Endothelial cell of umbilical vein (primary cell): Measurements from ENCODE around the gene CCSER1. TPM values are rescaled to one million over a fixed set of nuclear protein-coding genes. Genes with fewer than 3 reads are reported as not detected.

Experiments used
- BruUV-seq: library from RNA; stranded (reverse); fragments of 400-500 nt; replicated peaks from 2 replicates; lab custom pipeline; 2021; lab: Mats Ljungman, UMichigan
- CTCF ChIA-PET: fragments of 300-600, 350-600 bp; sonication (Branson Sonifier 250); formaldehyde crosslinking; loops from one replicate; lab custom pipeline; 2021; ENCODE audit warnings: antibody characterized with exemption, inconsistent platforms; lab: Charles Lee
- POLR2A ChIA-PET: fragments of 300-600, 350-600 bp; sonication (Branson Sonifier 250); formaldehyde crosslinking; loops from one replicate; lab custom pipeline; 2021; ENCODE audit warnings: antibody characterized with exemption, inconsistent platforms; lab: Charles Lee
- DNase-seq: peaks from one replicate; pipeline ENCODE4 v3.0.0-alpha.2; 2011; ENCODE audit warnings: low read depth, low spot score
- FAIRE-seq: peaks from 2 replicates; lab custom pipeline; 2011; peaks lifted over from hg19 to GRCh38; lab: Jason Lieb, UNC
- H2AFZ ChIP-seq: 2 replicates; pipeline ENCODE4 v1.6.0; 2012; ENCODE audit warnings: low read depth, low read length, control low read depth, inconsistent platforms
- H3K27ac ChIP-seq: 2 replicates; pipeline ENCODE4 v1.5.1; 2011; ENCODE audit warnings: low read depth, mild to moderate bottlenecking, control low read depth, low read length, moderate library complexity; ENCODE audit not compliant: insufficient read depth
- H3K27me3 ChIP-seq, 2 experiments: 2 replicates each; pipeline versions ENCODE4 v1.6.0 to v1.6.1; 2011; ENCODE audit warnings: low read length in 2 of 2, mixed read lengths in 1 of 2; ENCODE audit not compliant: control insufficient read depth in 2 of 2, insufficient read depth in 2 of 2
- H3K36me3 ChIP-seq, 2 experiments: 2 replicates in 1 of 2; 3 replicates in 1 of 2; pipeline ENCODE4 v1.5.1; 2011; ENCODE audit warnings: low read length in 2 of 2, mild to moderate bottlenecking in 1 of 2, moderate library complexity in 1 of 2; ENCODE audit not compliant: control insufficient read depth in 2 of 2, insufficient read depth in 2 of 2; ENCODE audit errors: extremely low read depth in 1 of 2
- H3K4me1 ChIP-seq: 3 replicates; pipeline ENCODE4 v1.5.1; 2011; ENCODE audit warnings: mild to moderate bottlenecking, low read length; ENCODE audit not compliant: control insufficient read depth, insufficient read depth; ENCODE audit errors: extremely low read depth
- H3K4me2 ChIP-seq: 2 replicates; pipeline ENCODE4 v1.6.1; 2011; ENCODE audit warnings: low read length, control low read depth, mixed read lengths; ENCODE audit not compliant: insufficient read depth
- H3K4me3 ChIP-seq, 3 experiments: fragments of 200-600 bp in 1 of 3; sonication (generic), shearing (Covaris generic) in 1 of 3; replicated peaks in 1 of 3; 2 replicates each; pipeline ENCODE4 v1.5.1; 2011 to 2016; ENCODE audit warnings: control low read depth in 3 of 3, low read length in 3 of 3, mild to moderate bottlenecking in 2 of 3, inconsistent platforms in 1 of 3, low read depth in 1 of 3, moderate library complexity in 1 of 3; ENCODE audit not compliant: insufficient read depth in 1 of 3
- H3K79me2 ChIP-seq: 2 replicates; pipeline ENCODE4 v1.6.0; 2012; ENCODE audit warnings: low read length, inconsistent platforms; ENCODE audit not compliant: control insufficient read depth, insufficient read depth
- H3K9ac ChIP-seq: replicated peaks from 2 replicates; pipeline ENCODE3; 2011; ENCODE audit warnings: low read length, control low read depth; ENCODE audit not compliant: insufficient read depth; ENCODE audit errors: extremely low read depth
- H3K9me1 ChIP-seq: replicated peaks from 3 replicates; pipeline ENCODE4 v1.6.0; 2011; ENCODE audit warnings: mild to moderate bottlenecking, low read length; ENCODE audit not compliant: control insufficient read depth, insufficient read depth; ENCODE audit errors: extremely low read depth
- H3K9me3 ChIP-seq: replicated peaks from 2 replicates; pipeline ENCODE4 v1.5.1; 2012; ENCODE audit warnings: low read length, inconsistent platforms; ENCODE audit not compliant: control insufficient read depth, insufficient read depth
- H4K20me1 ChIP-seq: replicated peaks from 2 replicates; pipeline ENCODE3; 2011; ENCODE audit warnings: mild to moderate bottlenecking, low read length; ENCODE audit not compliant: control insufficient read depth, insufficient read depth; ENCODE audit errors: extremely low read depth
- EZH2 ChIP-seq: IDR thresholded peaks from 2 replicates; pipeline ENCODE4 v1.6.1; 2012; ENCODE audit warnings: borderline replicate concordance, low read depth, mild to moderate bottlenecking, moderate library complexity, low read length, inconsistent platforms; ENCODE audit not compliant: severe bottlenecking
- FOS ChIP-seq: IDR thresholded peaks from 2 replicates; pipeline ENCODE4 v1.6.1; 2011; ENCODE audit warnings: mild to moderate bottlenecking, low read length, moderate library complexity, borderline replicate concordance; ENCODE audit not compliant: insufficient read depth
- GATA2 ChIP-seq: IDR thresholded peaks from 2 replicates; pipeline ENCODE4 v1.7.0; 2011; ENCODE audit warnings: low read depth, mild to moderate bottlenecking, moderate library complexity, mixed read lengths, low read length; ENCODE audit not compliant: insufficient read length, insufficient read depth
- JUN ChIP-seq: IDR thresholded peaks from 2 replicates; pipeline ENCODE4 v1.6.1; 2011; ENCODE audit warnings: borderline replicate concordance, low read depth; ENCODE audit not compliant: insufficient read length, insufficient read depth
- MYC ChIP-seq: IDR thresholded peaks from one replicate; pipeline ENCODE4 v1.6.1; 2011; ENCODE audit warnings: mild to moderate bottlenecking, low read depth, low read length
- POLR2A ChIP-seq: IDR thresholded peaks from 2 replicates; pipeline ENCODE4 v1.6.1; 2012; ENCODE audit warnings: low read depth, mild to moderate bottlenecking, control low read depth, low read length
- POLR2AphosphoS5 ChIP-seq: IDR thresholded peaks from 2 replicates; pipeline ENCODE4 v1.6.1; 2012; ENCODE audit warnings: low read depth, mild to moderate bottlenecking, control low read depth, low read length, moderate library complexity; ENCODE audit not compliant: insufficient read depth
- dilution Hi-C: fragments of 300-500 bp; cut with MboI; formaldehyde crosslinking; loops from one replicate; pipeline ENCODE4 v1.15.0; 2019; ENCODE audit warnings: low sequenced_read_pairs; ENCODE audit not compliant: extremely low pct_ligation_motif_present
- intact Hi-C: fragments of 100-400 bp; cut with micrococcal nuclease; formaldehyde crosslinking; loops from one replicate; pipeline ENCODE4 v1.10.0; 2022
- polyA plus RNA-seq, 4 experiments: library from polyadenylated mRNA; depleted of rRNA in 3 of 4; stranded (reverse) in 3 of 4; unstranded in 1 of 4; fragments of >200 nt; gene quantifications; 2 replicates each; pipeline versions ENCODE4 v1.2.1 to v1.2.3, GENCODE V29; 2011 to 2012; ENCODE audit warnings: missing spikeins in 1 of 4
- total RNA-seq: library from RNA; stranded (reverse); gene quantifications from 2 replicates; pipeline ENCODE4 v1.2.3, GENCODE V29; 2021
- TF ChIP-seq, protein P1 (sequence below): IDR thresholded peaks from 2 replicates; pipeline ENCODE4 v1.6.1; 2011; ENCODE audit not compliant: insufficient read depth, insufficient read length
- TF ChIP-seq, protein P2 (sequence below), 2 donors: IDR thresholded peaks; 1 replicate in 1 of 2; 2 replicates in 1 of 2; pipeline ENCODE4 v1.5.1; 2011; ENCODE audit warnings: low read length in 2 of 2, mild to moderate bottlenecking in 2 of 2, moderate library complexity in 2 of 2, control low read depth in 1 of 2, inconsistent platforms in 1 of 2, low read depth in 1 of 2; ENCODE audit not compliant: insufficient read depth in 1 of 2; ENCODE audit errors: extremely low read depth in 1 of 2

The CCSER1 gene
- total and polyA plus RNA-seq, 2 donors (not counting 3 experiments of a cell fraction or from before 2014, with no cell fraction given): 0.11 to 1.8 TPM

DNA sequence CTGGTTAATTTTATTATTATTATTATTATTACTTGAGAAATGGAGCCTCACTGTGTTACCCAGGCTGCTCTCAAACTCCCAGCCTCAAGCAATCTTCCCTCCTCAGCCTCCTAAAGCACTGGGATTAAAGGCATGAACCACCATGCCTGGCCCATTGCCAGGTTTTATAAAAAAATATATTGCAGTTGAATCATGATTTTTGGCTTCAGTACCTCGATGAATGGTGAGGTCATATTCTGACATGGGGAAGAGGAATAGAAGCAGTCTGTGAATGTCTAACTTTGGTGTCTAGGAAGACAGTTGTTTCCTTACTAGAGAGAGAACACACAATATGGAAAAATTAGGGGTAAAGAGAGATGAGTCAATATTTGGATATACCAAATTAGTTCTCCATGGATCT, 32.0 kb downstream of the CCSER1 start:
- TF ChIP-seq GATA2 (no peak), POLR2A (no peak), JUN (no peak), MYC (no peak), POLR2AphosphoS5 (no peak), EZH2 (no peak), FOS (no peak)
- TF ChIP-seq, protein P1, sequence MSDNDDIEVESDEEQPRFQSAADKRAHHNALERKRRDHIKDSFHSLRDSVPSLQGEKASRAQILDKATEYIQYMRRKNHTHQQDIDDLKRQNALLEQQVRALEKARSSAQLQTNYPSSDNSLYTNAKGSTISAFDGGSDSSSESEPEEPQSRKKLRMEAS: no peak
- TF ChIP-seq, protein P2, sequence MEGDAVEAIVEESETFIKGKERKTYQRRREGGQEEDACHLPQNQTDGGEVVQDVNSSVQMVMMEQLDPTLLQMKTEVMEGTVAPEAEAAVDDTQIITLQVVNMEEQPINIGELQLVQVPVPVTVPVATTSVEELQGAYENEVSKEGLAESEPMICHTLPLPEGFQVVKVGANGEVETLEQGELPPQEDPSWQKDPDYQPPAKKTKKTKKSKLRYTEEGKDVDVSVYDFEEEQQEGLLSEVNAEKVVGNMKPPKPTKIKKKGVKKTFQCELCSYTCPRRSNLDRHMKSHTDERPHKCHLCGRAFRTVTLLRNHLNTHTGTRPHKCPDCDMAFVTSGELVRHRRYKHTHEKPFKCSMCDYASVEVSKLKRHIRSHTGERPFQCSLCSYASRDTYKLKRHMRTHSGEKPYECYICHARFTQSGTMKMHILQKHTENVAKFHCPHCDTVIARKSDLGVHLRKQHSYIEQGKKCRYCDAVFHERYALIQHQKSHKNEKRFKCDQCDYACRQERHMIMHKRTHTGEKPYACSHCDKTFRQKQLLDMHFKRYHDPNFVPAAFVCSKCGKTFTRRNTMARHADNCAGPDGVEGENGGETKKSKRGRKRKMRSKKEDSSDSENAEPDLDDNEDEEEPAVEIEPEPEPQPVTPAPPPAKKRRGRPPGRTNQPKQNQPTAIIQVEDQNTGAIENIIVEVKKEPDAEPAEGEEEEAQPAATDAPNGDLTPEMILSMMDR (IDR thresholded peaks at IDR 0.05; ENCODE audit: extremely low read depth in 1 of 2, insufficient read depth in 1 of 2, low read depth in 1 of 2, low read length in 2 of 2): no peak
- FAIRE-seq (no peak), DNase-seq (peak; percentile 4)
- Histone ChIP-seq H3K79me2 (no peaks in the 10 kb centered on the region), H3K4me1 (no peaks in the 10 kb centered on the region), H3K27me3 (no peaks in the 10 kb centered on the region), H2AFZ (no peak overlapping the region), H3K4me2 (no peak overlapping the region), H3K9me3 (no peaks in the 10 kb centered on the region), H3K9ac (no peak overlapping the region), H3K9me1 (no peaks in the 10 kb centered on the region), H3K27ac (no peak overlapping the region), H3K36me3 (no peaks in the 10 kb centered on the region), H3K4me3 (no peak overlapping the region), H4K20me1 (no peaks in the 10 kb centered on the region)
- dilution Hi-C loops: no loop called here
- ChIA-PET POLR2A (no interaction called here), CTCF (no interaction called here)
- BruUV-seq: no TSS peak
- intact Hi-C loops: no loop called here
